ENCODE measurements around the gene FYCO1. TPM values are rescaled to one million over a fixed set of nuclear protein-coding genes. Genes with fewer than 3 reads are reported as not detected.

The FYCO1 gene
- total and polyA plus RNA-seq, 2 of the 8 experiments (the other 6 are each of a cell fraction or from before 2014, with no cell fraction given): 4.8 to 10.8 TPM

DNA sequence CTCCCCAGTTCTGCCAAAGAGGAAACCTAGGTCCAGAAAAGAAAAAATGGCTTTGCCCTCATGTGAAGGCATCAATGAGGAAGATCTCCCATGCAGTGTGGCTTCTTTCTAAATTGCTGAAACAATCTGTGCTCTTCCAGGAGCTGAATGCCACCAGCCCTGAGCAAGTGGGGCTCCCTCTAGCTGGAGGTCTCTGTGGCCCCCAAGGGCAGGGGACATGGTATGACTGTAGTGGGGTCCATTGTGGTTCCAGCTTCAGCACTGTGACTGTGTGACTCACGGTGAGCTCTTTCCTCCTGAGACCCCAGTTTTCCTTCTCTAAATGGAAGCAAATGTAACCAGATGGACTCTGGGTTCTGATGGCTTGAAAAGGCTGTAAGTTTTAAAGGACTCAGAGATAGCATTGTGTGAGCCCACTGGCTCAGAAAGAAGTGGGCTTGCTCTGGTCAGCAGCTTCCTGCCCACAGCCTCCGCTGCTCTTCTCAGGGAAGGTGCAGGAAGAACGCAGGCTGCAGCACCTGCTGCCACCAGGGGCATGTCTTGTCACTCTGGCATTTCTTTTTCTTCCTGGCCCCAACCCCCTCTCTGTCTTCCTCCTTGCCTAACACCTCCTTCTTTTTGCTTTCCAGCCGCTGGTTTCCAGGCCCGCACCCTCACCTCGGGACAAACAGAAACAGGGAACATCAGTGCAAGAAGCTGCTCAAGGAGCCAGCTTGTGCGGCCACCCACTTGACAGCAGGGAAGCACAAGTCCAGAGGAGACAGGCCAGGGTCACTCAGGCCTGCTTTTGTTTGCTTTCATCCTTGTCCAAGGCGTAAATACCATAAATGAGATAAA is 58.2 kb downstream of the FYCO1 start:
- Histone ChIP-seq H3K14ac (ENCODE audit: insufficient read length) (no peak overlapping the region), H3K4me1 (replicated peaks in 1 of 4; ENCODE audit: control insufficient read depth in 3 of 4, insufficient read depth in 4 of 4, low read length in 3 of 4) (peaks cover 0 to 2% (median under 1%) of the 10 kb centered on the region in 4 experiments; a peak in 2 of 7 replicates), H2BK12ac (ENCODE audit: low read depth, low read length) (no peak overlapping the region), H4K8ac (ENCODE audit: extremely low read depth, insufficient read depth, low read length) (no peak overlapping the region), H3K9ac (replicated peaks in 1 of 4; ENCODE audit: extremely low read depth in 1 of 4, low read depth in 3 of 4, low read length in 3 of 4) (no peak overlapping the region), H3K23ac (ENCODE audit: insufficient read length) (no peak overlapping the region), H3K9me3 (ENCODE audit: insufficient read depth in 2 of 2, low read depth in 1 of 2, low read length in 1 of 2) (no peaks in the 10 kb centered on the region), H2BK120ac (replicated peaks; ENCODE audit: low read depth, low read length) (no peak overlapping the region), H2AFZ (ENCODE audit: low read length) (no peak overlapping the region), H4K5ac (ENCODE audit: insufficient read length, low read depth, low read length) (no peak overlapping the region), H3K36me3 (ENCODE audit: control insufficient read depth in 2 of 4, insufficient read depth in 4 of 4, low read length in 3 of 4) (peaks cover 0 to 19% (median 4%) of the 10 kb centered on the region in 4 experiments; a peak in 6 of 8 replicates), H3K27ac (ENCODE audit: low read depth, low read length) (no peak overlapping the region), H3K18ac (ENCODE audit: extremely low read depth, low read length) (no peak overlapping the region), H3K4ac (replicated peaks; ENCODE audit: insufficient read length, low read depth, low read length) (no peak overlapping the region), H3K79me2 (ENCODE audit: control insufficient read depth in 1 of 2, insufficient read depth in 2 of 2, low read length in 2 of 2) (no peaks in the 10 kb centered on the region), H4K91ac (replicated peaks; ENCODE audit: insufficient read length, low read length) (no peak overlapping the region), H2BK20ac (ENCODE audit: low read length) (no peak overlapping the region), H3K27me3 (replicated peaks in 1 of 4; ENCODE audit: control insufficient read depth in 3 of 4, extremely low read depth in 1 of 4, insufficient read depth in 3 of 4, low read length in 3 of 4) (no peaks in the 10 kb centered on the region), H3K4me2 (ENCODE audit: insufficient read depth in 1 of 2, low read depth in 2 of 2, low read length in 2 of 2) (no peak overlapping the region), H4K20me1 (replicated peaks in 1 of 2; ENCODE audit: control insufficient read depth in 1 of 2, insufficient read depth in 2 of 2, low read length in 2 of 2) (peaks cover 0 to 2% of the 10 kb centered on the region in 2 experiments), H3K23me2 (ENCODE audit: low read depth, low read length) (no peaks in the 10 kb centered on the region), H3K4me3 (ENCODE audit: extremely low read depth in 1 of 4, insufficient read depth in 2 of 4, low read depth in 3 of 4, low read length in 4 of 4) (no peak overlapping the region), H3K56ac (replicated peaks; ENCODE audit: insufficient read length, low read depth, low read length) (no peak overlapping the region), H2BK5ac (ENCODE audit: low read depth, low read length) (no peak overlapping the region), H3K79me1 (ENCODE audit: low read depth, low read length) (no peaks in the 10 kb centered on the region), H2BK15ac (ENCODE audit: low read length) (no peak overlapping the region), H2AK5ac (ENCODE audit: low read depth, low read length) (no peak overlapping the region)
- WGBS, 2 experiments (ENCODE audit: extremely low coverage in 1 of 2, insufficient coverage in 1 of 2, insufficient read length in 1 of 2, insufficient replicate concordance in 2 of 2, low coverage in 1 of 2, low lambda C conversion rate in 2 of 2, missing lambda C conversion rate in 1 of 2): 94% methylated on average over 8 of the region's 8 CpGs; no CpG with 5 or more reads in 1 of the 2 experiments
- TF ChIP-seq, protein P1, sequence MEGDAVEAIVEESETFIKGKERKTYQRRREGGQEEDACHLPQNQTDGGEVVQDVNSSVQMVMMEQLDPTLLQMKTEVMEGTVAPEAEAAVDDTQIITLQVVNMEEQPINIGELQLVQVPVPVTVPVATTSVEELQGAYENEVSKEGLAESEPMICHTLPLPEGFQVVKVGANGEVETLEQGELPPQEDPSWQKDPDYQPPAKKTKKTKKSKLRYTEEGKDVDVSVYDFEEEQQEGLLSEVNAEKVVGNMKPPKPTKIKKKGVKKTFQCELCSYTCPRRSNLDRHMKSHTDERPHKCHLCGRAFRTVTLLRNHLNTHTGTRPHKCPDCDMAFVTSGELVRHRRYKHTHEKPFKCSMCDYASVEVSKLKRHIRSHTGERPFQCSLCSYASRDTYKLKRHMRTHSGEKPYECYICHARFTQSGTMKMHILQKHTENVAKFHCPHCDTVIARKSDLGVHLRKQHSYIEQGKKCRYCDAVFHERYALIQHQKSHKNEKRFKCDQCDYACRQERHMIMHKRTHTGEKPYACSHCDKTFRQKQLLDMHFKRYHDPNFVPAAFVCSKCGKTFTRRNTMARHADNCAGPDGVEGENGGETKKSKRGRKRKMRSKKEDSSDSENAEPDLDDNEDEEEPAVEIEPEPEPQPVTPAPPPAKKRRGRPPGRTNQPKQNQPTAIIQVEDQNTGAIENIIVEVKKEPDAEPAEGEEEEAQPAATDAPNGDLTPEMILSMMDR (IDR thresholded peaks at IDR 0.05; ENCODE audit: control extremely low read depth in 1 of 3, insufficient read depth in 1 of 3, low read depth in 1 of 3, low read length in 3 of 3): peak in 2 of 3 experiments; percentile 6 to 10; a peak in 2 of 4 replicates
- no peak for TF ChIP-seq MAFK (IDR thresholded peaks at IDR 0.05; ENCODE audit: low read depth, low read length)
- no peak for FAIRE-seq
- ChIA-PET CTCF (ENCODE audit: partially characterized antibody) (interaction anchor here (0.9 to 7.8 kb wide), 12 partner anchors 7 to 270 kb away, joined by 3 to 54 read pairs (median 4); no protein-coding TSS in a partner anchor), POLR2A (ENCODE audit: partially characterized antibody) (no interaction called here)
- DNase-seq (ENCODE audit: low read depth in 1 of 2, low spot score in 2 of 2): no peak
